ENCODE measurements around the gene ADGRG4. TPM values are rescaled to one million over a fixed set of nuclear protein-coding genes. Genes with fewer than 3 reads are reported as not detected.
A peak's percentile ranks its signal among the peaks of the same experiment; 100 is the strongest.
"Not testable (repeated sequence)": the region's sequence is repeated elsewhere in the genome, so short reads cannot be mapped to it uniquely, and the experiment has no call there.

Gene ADGRG4
- not detected in 2 replicates for total RNA-seq (2014; rRNA removed; shearing (Covaris generic))
- polyA plus RNA-seq (2014; cell fraction: nucleus; rRNA removed): not detected in 2 replicates

- DNase-seq (ENCODE audit: extremely low read depth, low read depth): not testable (repeated sequence)
Observed at GRCh38 chrX:136300721-136301120, at the start of gene ADGRG4. Gene ADGRG4 (plus strand): TSS chrX:136300963. CDS start chrX:136308778, 7,815 bp downstream.

GRCh38 chrX:136251041-136251991 lies 49.4 kb upstream of the ADGRG4 start, which contains the start of gene MAP7D3:
Gene MAP7D3 (minus strand): TSS chrX:136251400. CDS start chrX:136251358, 42 bp downstream.
- DNase-seq (ENCODE audit: extremely low read depth, low read depth): peak; percentile 57

- DNase-seq (ENCODE audit: extremely low read depth, low read depth): no peak
Observed at GRCh38 chrX:136255541-136255940, 45.2 kb upstream of the ADGRG4 start.

- DNase-seq (ENCODE audit: extremely low read depth, low read depth): no peak
Observed at GRCh38 chrX:136256026-136256425, 44.7 kb upstream of the ADGRG4 start.

- DNase-seq (ENCODE audit: extremely low read depth, low read depth): no peak
Observed at GRCh38 chrX:136258951-136259350, 41.8 kb upstream of the ADGRG4 start.

GRCh38 chrX:136259543-136259942 lies 41.2 kb upstream of the ADGRG4 start:
- DNase-seq (ENCODE audit: extremely low read depth, low read depth): no peak

- DNase-seq (ENCODE audit: extremely low read depth, low read depth): no peak
Observed at GRCh38 chrX:136260776-136261175, 40.0 kb upstream of the ADGRG4 start.

- no peak for DNase-seq (ENCODE audit: extremely low read depth, low read depth)
Observed at GRCh38 chrX:136261321-136261720, 39.4 kb upstream of the ADGRG4 start.

GRCh38 chrX:136262243-136262642 lies 38.5 kb upstream of the ADGRG4 start:
- DNase-seq (ENCODE audit: extremely low read depth, low read depth): no peak

GRCh38 chrX:136262812-136263315 lies 37.9 kb upstream of the ADGRG4 start:
- no peak for DNase-seq (ENCODE audit: extremely low read depth, low read depth)

GRCh38 chrX:136266828-136267227 lies 33.9 kb upstream of the ADGRG4 start:
- DNase-seq (ENCODE audit: extremely low read depth, low read depth): no peak

GRCh38 chrX:136268051-136269048 lies 32.4 kb upstream of the ADGRG4 start:
- DNase-seq (ENCODE audit: extremely low read depth, low read depth): peak; percentile 40

GRCh38 chrX:136269921-136270320 lies 30.8 kb upstream of the ADGRG4 start:
- no peak for DNase-seq (ENCODE audit: extremely low read depth, low read depth)

- DNase-seq (ENCODE audit: extremely low read depth, low read depth): no peak
Observed at GRCh38 chrX:136271300-136271699, 29.5 kb upstream of the ADGRG4 start.

GRCh38 chrX:136272325-136272724 lies 28.4 kb upstream of the ADGRG4 start:
- no peak for DNase-seq (ENCODE audit: extremely low read depth, low read depth)

GRCh38 chrX:136273986-136274385 lies 26.8 kb upstream of the ADGRG4 start:
- no peak for DNase-seq (ENCODE audit: extremely low read depth, low read depth)

GRCh38 chrX:136275553-136275952 lies 25.2 kb upstream of the ADGRG4 start:
- no peak for DNase-seq (ENCODE audit: extremely low read depth, low read depth)

- DNase-seq (ENCODE audit: extremely low read depth, low read depth): not testable (repeated sequence)
Observed at GRCh38 chrX:136286375-136286774, 14.4 kb upstream of the ADGRG4 start.

- DNase-seq (ENCODE audit: extremely low read depth, low read depth): no peak
Observed at GRCh38 chrX:136291824-136292223, 8.9 kb upstream of the ADGRG4 start.

- DNase-seq (ENCODE audit: extremely low read depth, low read depth): no peak
Observed at GRCh38 chrX:136292656-136293055, 8.1 kb upstream of the ADGRG4 start.

GRCh38 chrX:136295380-136295779 lies 5.4 kb upstream of the ADGRG4 start:
- DNase-seq (ENCODE audit: extremely low read depth, low read depth): no peak
